IPS-18a (cell line): ENCODE measurements around the gene ECSIT.
A peak's percentile ranks its signal among the peaks of the same experiment; 100 is the strongest.
"Not testable (repeated sequence)": the region's sequence is repeated elsewhere in the genome, so short reads cannot be mapped to it uniquely, and the experiment has no call there.

Experiments used
- H3K27ac ChIP-seq: one replicate; pipeline ENCODE4 v1.5.1; 2013; ENCODE audit warnings: low read length
- H3K27me3 ChIP-seq: one replicate; pipeline ENCODE4 v1.6.1; 2013; ENCODE audit warnings: mild to moderate bottlenecking, low read length; ENCODE audit not compliant: control insufficient read depth, insufficient read depth
- H3K36me3 ChIP-seq: one replicate; pipeline ENCODE4 v1.6.1; 2013; ENCODE audit warnings: low read depth, low read length; ENCODE audit not compliant: control insufficient read depth
- H3K4me1 ChIP-seq: one replicate; pipeline ENCODE4 v1.6.1; 2013; ENCODE audit warnings: low read depth, low read length; ENCODE audit not compliant: control insufficient read depth
- H3K4me3 ChIP-seq: one replicate; pipeline ENCODE4 v1.5.1; 2013; ENCODE audit warnings: low read length
- H3K9ac ChIP-seq: one replicate; pipeline ENCODE4 v1.6.1; 2013; ENCODE audit warnings: mild to moderate bottlenecking, low read length, moderate library complexity
- H3K9me3 ChIP-seq: one replicate; pipeline ENCODE4 v1.6.1; 2013; ENCODE audit warnings: low read depth, low read length; ENCODE audit not compliant: control insufficient read depth

Gene ECSIT

GRCh38 chr19:11479090-11479897 lies 49.6 kb downstream of the ECSIT start:
- Histone ChIP-seq H3K4me3 (peak overlapping the region; percentile 43), H3K27me3 (peaks cover 34% of the 10 kb centered on the region), H3K4me1 (no peaks in the 10 kb centered on the region), H3K36me3 (no peaks in the 10 kb centered on the region), H3K9me3 (no peaks in the 10 kb centered on the region), H3K9ac (no peak overlapping the region), H3K27ac (no peak overlapping the region)

DNA sequence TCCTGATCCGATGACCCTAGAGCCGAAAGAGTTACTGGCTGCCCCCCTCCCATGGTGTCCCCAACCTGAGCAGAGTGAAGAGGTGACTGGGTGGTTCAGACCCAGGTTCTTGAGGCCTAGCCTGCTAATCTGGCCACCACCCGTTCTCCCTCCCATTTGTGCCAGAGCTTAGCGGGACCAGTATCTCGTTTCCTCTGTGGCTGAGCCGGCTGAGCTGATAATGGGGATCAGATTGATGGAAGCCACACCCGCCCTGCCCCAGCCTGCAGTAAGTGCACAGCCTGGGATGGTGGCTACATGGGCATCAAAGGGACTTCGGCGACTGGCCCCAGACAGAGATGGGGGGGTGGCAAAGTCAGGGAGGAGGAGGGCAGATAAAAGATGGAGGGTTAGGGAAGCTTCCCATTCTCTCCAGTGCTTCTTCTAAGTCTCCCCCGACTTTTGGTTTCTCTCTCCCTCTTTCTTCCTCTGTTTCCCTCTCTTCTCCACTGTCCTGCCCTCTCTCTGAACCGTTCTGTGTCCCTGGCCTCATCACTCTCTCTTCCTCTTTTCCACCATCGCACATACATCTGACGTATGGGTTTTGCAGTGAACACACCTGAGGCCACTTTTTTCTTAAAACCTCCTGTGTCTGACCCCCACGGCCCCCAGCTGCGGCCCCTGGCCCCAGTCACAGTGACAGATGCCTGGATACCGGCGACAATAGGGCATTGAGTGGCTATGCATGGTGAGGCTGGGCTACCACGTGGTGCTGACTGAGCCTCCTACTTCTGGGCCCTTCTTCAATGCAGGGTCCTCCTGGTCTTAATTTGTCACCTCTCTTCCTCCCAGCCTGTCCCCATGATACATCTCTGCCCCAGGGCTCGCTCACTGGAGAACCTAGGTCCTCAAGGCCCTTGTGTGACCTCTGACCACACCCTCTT lies 50.5 kb downstream of the ECSIT start:
- Histone ChIP-seq H3K36me3 (no peaks in the 10 kb centered on the region), H3K4me1 (no peaks in the 10 kb centered on the region), H3K9ac (no peak overlapping the region), H3K4me3 (peak overlapping the region; percentile 43), H3K27me3 (peaks cover 34% of the 10 kb centered on the region), H3K9me3 (no peaks in the 10 kb centered on the region), H3K27ac (no peak overlapping the region)

GRCh38 chr19:11475861-11476260 lies 53.1 kb downstream of the ECSIT start:
- Histone ChIP-seq H3K36me3 (no peaks in the 10 kb centered on the region), H3K27ac (no peak overlapping the region), H3K27me3 (peaks cover 21% of the 10 kb centered on the region), H3K9ac (no peak overlapping the region), H3K4me3 (no peak overlapping the region), H3K4me1 (no peaks in the 10 kb centered on the region), H3K9me3 (no peaks in the 10 kb centered on the region)

DNA sequence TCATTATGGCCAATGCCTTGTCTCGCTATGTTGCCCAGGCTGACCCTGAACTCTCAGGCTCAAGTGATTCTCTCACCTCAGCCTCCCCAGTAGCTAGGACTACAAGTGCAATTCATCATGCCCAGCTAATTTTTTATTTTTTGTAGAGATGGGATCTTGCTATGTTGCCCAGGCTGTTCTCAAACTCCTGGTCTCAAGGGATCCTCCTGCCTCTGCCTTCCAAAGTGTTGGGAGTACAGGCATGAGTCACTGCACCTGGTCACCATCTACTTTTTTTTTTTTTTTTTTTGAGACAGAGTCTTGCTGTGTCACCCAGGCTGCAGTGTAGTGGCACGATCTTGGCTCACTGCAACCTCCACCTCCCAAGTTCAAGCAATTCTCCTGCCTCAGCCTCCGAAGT lies 53.6 kb downstream of the ECSIT start:
- H3K9me3 ChIP-seq, H3K27ac ChIP-seq, H3K9ac ChIP-seq, H3K4me1 ChIP-seq, H3K36me3 ChIP-seq, H3K4me3 ChIP-seq: not testable (repeated sequence)
- peaks cover 15% of the 10 kb centered on the region for H3K27me3 ChIP-seq

- H3K9me3 ChIP-seq, result no peaks in the 10 kb centered on the region
- no peaks in the 10 kb centered on the region for H3K4me1 ChIP-seq
- no peaks in the 10 kb centered on the region for H3K36me3 ChIP-seq
- no peak overlapping the region for H3K9ac ChIP-seq
- peaks cover 2% of the 10 kb centered on the region for H3K27me3 ChIP-seq
- H3K27ac ChIP-seq, result no peak overlapping the region
- no peak overlapping the region for H3K4me3 ChIP-seq
Measured at GRCh38 chr19:11473725-11474124, 55.2 kb downstream of the ECSIT start.

GRCh38 chr19:11468266-11468845 lies 60.6 kb downstream of the ECSIT start:
- not testable (repeated sequence) for H3K9me3 ChIP-seq, H3K27ac ChIP-seq, H3K27me3 ChIP-seq

DNA sequence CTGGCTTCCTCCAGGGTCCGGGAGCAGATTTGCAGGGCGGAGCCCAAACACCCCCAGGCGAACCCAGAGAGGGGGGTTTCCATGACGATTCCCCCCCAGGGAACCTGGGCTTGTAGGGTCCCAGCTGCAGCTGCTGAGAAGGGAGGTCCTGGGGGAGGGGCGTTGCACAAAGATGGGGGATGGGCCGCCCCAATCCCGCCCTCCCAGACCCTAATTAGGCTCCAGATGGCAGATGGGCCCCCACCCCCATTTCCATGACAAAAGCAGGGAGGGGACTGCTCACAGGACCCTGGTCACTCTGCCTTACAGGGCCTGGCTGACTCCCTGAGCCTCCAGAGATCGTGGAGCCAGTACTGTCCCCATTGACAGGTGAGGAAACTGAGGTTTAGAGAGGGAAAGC lies 63.3 kb downstream of the ECSIT start:
- Histone ChIP-seq H3K4me3 (no peak overlapping the region), H3K36me3 (no peaks in the 10 kb centered on the region), H3K27me3 (no peaks in the 10 kb centered on the region), H3K4me1 (peaks cover 4% of the 10 kb centered on the region), H3K9ac (no peak overlapping the region), H3K27ac (no peak overlapping the region), H3K9me3 (no peaks in the 10 kb centered on the region)

More at GRCh38 chr19:11468266-11468845, 60.6 kb downstream of the ECSIT start:
- H3K9ac ChIP-seq, H3K4me1 ChIP-seq, H3K4me3 ChIP-seq, H3K36me3 ChIP-seq: not testable (repeated sequence)

GRCh38 chr19:11464333-11465265 lies 64.3 kb downstream of the ECSIT start:
- Histone ChIP-seq H3K4me3 (no peak overlapping the region), H3K36me3 (no peaks in the 10 kb centered on the region), H3K9me3 (no peaks in the 10 kb centered on the region), H3K27me3 (no peaks in the 10 kb centered on the region), H3K27ac (no peak overlapping the region), H3K4me1 (peaks cover 4% of the 10 kb centered on the region), H3K9ac (no peak overlapping the region)

DNA sequence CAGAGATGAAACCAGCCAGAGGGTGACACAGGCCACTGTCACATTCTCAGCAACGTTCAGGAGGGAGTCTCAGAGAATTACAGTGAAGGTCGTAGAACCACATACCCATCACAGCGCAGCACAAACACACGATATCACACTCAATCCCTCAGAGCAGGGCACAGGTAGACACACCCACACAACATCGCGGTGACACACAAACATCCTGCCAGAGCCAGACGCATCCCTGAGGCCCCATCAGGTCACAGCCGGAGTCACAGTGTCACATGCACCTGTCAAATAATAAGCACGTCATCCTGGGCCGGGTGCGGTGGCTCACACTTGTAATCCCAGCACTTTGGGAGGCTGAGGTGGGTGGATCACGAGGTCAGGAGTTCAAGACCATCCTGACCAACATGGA lies 65.5 kb downstream of the ECSIT start:
- Histone ChIP-seq H3K4me1 (peaks cover 4% of the 10 kb centered on the region), H3K4me3 (no peak overlapping the region), H3K36me3 (no peaks in the 10 kb centered on the region), H3K27ac (no peak overlapping the region), H3K9me3 (no peaks in the 10 kb centered on the region), H3K9ac (no peak overlapping the region), H3K27me3 (no peaks in the 10 kb centered on the region)

DNA sequence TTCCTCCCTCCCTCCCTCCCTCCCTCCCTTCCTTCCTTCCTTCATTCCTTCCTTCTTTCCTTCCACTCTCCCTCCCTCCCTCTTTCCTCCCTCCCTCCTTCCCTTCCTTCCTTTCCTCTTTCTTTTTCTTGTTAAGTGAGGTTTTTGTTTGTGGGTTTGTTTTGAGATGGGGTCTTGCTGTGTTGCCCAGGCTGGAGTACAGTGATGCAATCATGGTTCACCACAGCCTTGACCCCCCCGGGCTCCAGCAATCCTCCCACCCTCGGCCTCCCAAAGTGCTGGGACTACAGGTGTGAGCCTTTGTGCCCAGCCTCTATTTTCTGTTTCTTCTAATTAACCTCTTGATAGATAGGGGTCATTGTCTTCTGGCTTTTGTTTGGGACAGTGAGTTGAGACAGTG lies 67.5 kb downstream of the ECSIT start:
- Histone ChIP-seq H3K36me3 (no peaks in the 10 kb centered on the region), H3K27me3 (no peaks in the 10 kb centered on the region), H3K9ac (no peak overlapping the region), H3K27ac (no peak overlapping the region), H3K4me1 (peaks cover 4% of the 10 kb centered on the region), H3K4me3 (no peak overlapping the region), H3K9me3 (no peaks in the 10 kb centered on the region)

- Histone ChIP-seq H3K9me3 (no peaks in the 10 kb centered on the region), H3K36me3 (no peaks in the 10 kb centered on the region), H3K4me1 (peaks cover 2% of the 10 kb centered on the region), H3K27ac (no peak overlapping the region), H3K27me3 (no peaks in the 10 kb centered on the region), H3K9ac (no peak overlapping the region), H3K4me3 (no peak overlapping the region)
Measured at GRCh38 chr19:11460207-11460606, 68.7 kb downstream of the ECSIT start.
